Inflammatory macrophage treated with lipopolysaccharide for 1 hour (primary cell): ENCODE measurements around the gene PRR23A.
"Not testable (repeated sequence)": the region's sequence is repeated elsewhere in the genome, so short reads cannot be mapped to it uniquely, and the experiment has no call there.

ENCODE experiments used
- DNase-seq, 2 donors: peaks; one replicate each; pipeline ENCODE4 v3.0.0-alpha.2; 2020 to 2022

Gene PRR23A

GRCh38 chr3:139006051-139006716 is at the start of gene PRR23A:
Gene PRR23A, minus strand, starts transcription at chr3:139006268. Its CDS starts 0 bp downstream, at chr3:139006268.
- DNase-seq: no peak

GRCh38 chr3:139052802-139053600 is 46.9 kb upstream of the PRR23A start:
- no peak for DNase-seq

- no peak for DNase-seq
Observed at GRCh38 chr3:139044366-139045210, 38.5 kb upstream of the PRR23A start, which contains the start of gene PRR23C. Gene PRR23C, minus strand, starts transcription at chr3:139044892. Its CDS starts 272 bp downstream, at chr3:139044620.

- no peak for DNase-seq
Observed at GRCh38 chr3:139043554-139044365, 37.7 kb upstream of the PRR23A start.

- DNase-seq: no peak
Observed at GRCh38 chr3:139037478-139037877, 31.4 kb upstream of the PRR23A start.

- DNase-seq: no peak
Observed at GRCh38 chr3:139032326-139033002, 26.4 kb upstream of the PRR23A start.

- DNase-seq: not testable (repeated sequence)
Observed at GRCh38 chr3:139030576-139030975, 24.5 kb upstream of the PRR23A start.

- DNase-seq: no peak
Observed at GRCh38 chr3:139024968-139025367, 18.9 kb upstream of the PRR23A start.

GRCh38 chr3:139020868-139021234 is 14.8 kb upstream of the PRR23A start, which contains the start of gene PRR23B:
Gene PRR23B, minus strand, starts transcription at chr3:139020926. Its CDS starts 265 bp downstream, at chr3:139020661.
- DNase-seq: no peak

- no peak for DNase-seq
Observed at GRCh38 chr3:139020036-139020867, 14.2 kb upstream of the PRR23A start.

GRCh38 chr3:139016430-139017048 is 10.5 kb upstream of the PRR23A start:
- no peak for DNase-seq

- no peak for DNase-seq
Observed at GRCh38 chr3:139005356-139005993, 593 bp downstream of the PRR23A start.

- no peak for DNase-seq
Observed at GRCh38 chr3:138995706-138996105, 10.4 kb downstream of the PRR23A start.

- no peak for DNase-seq
Observed at GRCh38 chr3:138987181-138987580, 18.9 kb downstream of the PRR23A start.

GRCh38 chr3:138985932-138986331 is 20.1 kb downstream of the PRR23A start:
- no peak for DNase-seq

GRCh38 chr3:138984816-138985215 is 21.3 kb downstream of the PRR23A start:
- no peak for DNase-seq

- no peak for DNase-seq
Observed at GRCh38 chr3:138976047-138976446, 30.0 kb downstream of the PRR23A start.

- no peak for DNase-seq
Observed at GRCh38 chr3:138975351-138975750, 30.7 kb downstream of the PRR23A start.

- no peak for DNase-seq
Observed at GRCh38 chr3:138974462-138974861, 31.6 kb downstream of the PRR23A start.

GRCh38 chr3:138972941-138973340 is 33.1 kb downstream of the PRR23A start:
- no peak for DNase-seq
